Measurements from ENCODE around the gene DGKI. TPM values are rescaled to one million over a fixed set of nuclear protein-coding genes. Genes with fewer than 3 reads are reported as not detected.

Gene DGKI
- total and polyA plus RNA-seq, 9 of the 15 experiments (the other 6 are each of a cell fraction or from before 2014, with no cell fraction given), result 0.11 to 0.54 (median 0.15) TPM; not detected in 5

- no peaks in the 10 kb centered on the region for H3K9me1 ChIP-seq (ENCODE audit: control insufficient read depth, insufficient read depth, low read length)
- no peaks in the 10 kb centered on the region for H3K9me3 ChIP-seq (replicated peaks; ENCODE audit: control insufficient read depth, insufficient read depth, low read depth, low read length)
- FAIRE-seq (no peak), ATAC-seq (no peak), DNase-seq (ENCODE audit: extremely low read depth in 1 of 4, low spot score in 3 of 4) (no peak)
- intact Hi-C loops (cut with micrococcal nuclease), result no loop called here
- ChIA-PET POLR2A (no interaction called here), CTCF (ENCODE audit: low intra/inter-chr PET ratio) (no interaction called here)
- no peak overlapping the region for H2AFZ ChIP-seq (ENCODE audit: low read depth, low read length)
- no peak overlapping the region for H3K27ac ChIP-seq (ENCODE audit: extremely low read depth, low read depth, low read length)
- TF ChIP-seq HDAC3 (IDR thresholded peaks at IDR 0.05; ENCODE audit: borderline replicate concordance, partially characterized antibody) (no peak), GABPB1 (CRISPR knock-in tag; IDR thresholded peaks at IDR 0.05) (no peak), STAT6 (CRISPR knock-in tag; IDR thresholded peaks at IDR 0.05) (no peak), ZNF79 (CRISPR knock-in tag; IDR thresholded peaks at IDR 0.05; ENCODE audit: low read depth) (no peak), HDGF (IDR thresholded peaks at IDR 0.05) (no peak), SRSF1 (IDR thresholded peaks at IDR 0.05; ENCODE audit: low read depth, low read length) (no peak), ZNF586 (CRISPR knock-in tag; conservative IDR thresholded peaks at IDR 0.05) (no peak), TOE1 (IDR thresholded peaks at IDR 0.05; ENCODE audit: borderline replicate concordance) (no peak), TOE1 (CRISPR knock-in tag; IDR thresholded peaks at IDR 0.05; ENCODE audit: borderline replicate concordance, low read depth) (no peak), CBX5 (IDR thresholded peaks at IDR 0.05; ENCODE audit: borderline replicate concordance, low read depth) (no peak), NFE2 (IDR thresholded peaks at IDR 0.05; ENCODE audit: low read depth) (no peak), RBM22 (IDR thresholded peaks at IDR 0.05; ENCODE audit: low read depth, low read length, poor library complexity, severe bottlenecking) (no peak), HBP1 (CRISPR knock-in tag; IDR thresholded peaks at IDR 0.05) (no peak)
- 0% methylated on average over 3 of the region's 3 CpGs for WGBS (ENCODE audit: insufficient coverage, low coverage, missing lambda C conversion rate)
- BruUV-seq (replicated peaks), result no TSS peak
- no peaks in the 10 kb centered on the region for H3K79me2 ChIP-seq (ENCODE audit: control insufficient read depth, insufficient read depth, low read length)
- no peak overlapping the region for H3K9ac ChIP-seq (ENCODE audit: insufficient read depth in 1 of 2, low read depth in 2 of 2, low read length in 2 of 2)
- no peaks in the 10 kb centered on the region for H3K36me3 ChIP-seq (ENCODE audit: control insufficient read depth, insufficient read depth, low read length)
- H4K20me1 ChIP-seq (replicated peaks; ENCODE audit: control insufficient read depth, insufficient read depth, low read length), result no peaks in the 10 kb centered on the region
- H3K4me1 ChIP-seq (replicated peaks in 1 of 2; ENCODE audit: control insufficient read depth in 2 of 2, insufficient read depth in 2 of 2, low read length in 2 of 2), result no peaks in the 10 kb centered on the region
- H3K4me2 ChIP-seq (ENCODE audit: insufficient read depth, low read length), result no peak overlapping the region
- H3K4me3 ChIP-seq, result no peak overlapping the region
- H3K27me3 ChIP-seq (ENCODE audit: control insufficient read depth in 2 of 2, insufficient read depth in 2 of 2, low read length in 2 of 2), result no peaks in the 10 kb centered on the region
- in situ Hi-C loops (cut with MboI), result loop anchor here (25.0 kb wide), 1 partner anchor 1659 kb away; no protein-coding TSS in a partner anchor
Measured at GRCh38 chr7:137471128-137471527, 375.6 kb downstream of the DGKI start.
